CD14-positive monocyte (primary cell): ENCODE results near the gene CACNA1B. TPM values are rescaled to one million over a fixed set of nuclear protein-coding genes. Genes with fewer than 3 reads are reported as not detected.

Source experiments
- DNase-seq, 3 donors: peaks; one replicate each; pipeline ENCODE4 v3.0.0-alpha.2; 2011 to 2022
- H2AFZ ChIP-seq: 2 replicates; pipeline ENCODE4 v1.6.0; 2012; ENCODE audit warnings: mild to moderate bottlenecking, low read depth, low read length, inconsistent platforms; ENCODE audit not compliant: insufficient read depth, poor library complexity, severe bottlenecking
- H3K27ac ChIP-seq, 2 donors: 1 replicate in 1 of 2; 2 replicates in 1 of 2; pipeline ENCODE4 v1.5.1; 2012 to 2013; ENCODE audit warnings: low read length in 2 of 2, control low read depth in 1 of 2, inconsistent platforms in 1 of 2, low read depth in 1 of 2, mild to moderate bottlenecking in 1 of 2
- H3K27me3 ChIP-seq, 2 donors: one replicate each; pipeline versions ENCODE4 v1.6.0 to v1.6.1; 2011 to 2013; ENCODE audit warnings: low read length in 2 of 2; ENCODE audit not compliant: control insufficient read depth in 2 of 2, insufficient read depth in 2 of 2
- H3K36me3 ChIP-seq, 2 donors: replicated peaks in 1 of 2; 1 replicate in 1 of 2; 2 replicates in 1 of 2; pipeline versions ENCODE4 v1.5.1 to v1.6.1; 2012 to 2013; ENCODE audit warnings: low read length in 2 of 2, control low read depth in 1 of 2, inconsistent platforms in 1 of 2, mild to moderate bottlenecking in 1 of 2; ENCODE audit not compliant: insufficient read depth in 2 of 2, control insufficient read depth in 1 of 2
- H3K4me1 ChIP-seq, 2 donors: 1 replicate in 1 of 2; 2 replicates in 1 of 2; pipeline versions ENCODE4 v1.5.1 to v1.6.1; 2012 to 2013; ENCODE audit warnings: low read length in 2 of 2, control low read depth in 1 of 2, inconsistent platforms in 1 of 2, mild to moderate bottlenecking in 1 of 2, moderate library complexity in 1 of 2; ENCODE audit not compliant: insufficient read depth in 2 of 2, control insufficient read depth in 1 of 2
- H3K4me2 ChIP-seq: replicated peaks from 2 replicates; pipeline ENCODE3; 2012; ENCODE audit warnings: low read length, moderate library complexity, mild to moderate bottlenecking; ENCODE audit not compliant: poor library complexity, severe bottlenecking; ENCODE audit errors: extremely low read depth
- H3K4me3 ChIP-seq, 3 experiments: fragments of 200-600 bp in 1 of 3; sonication (generic) in 1 of 3; replicated peaks in 1 of 3; 1 replicate in 2 of 3; 2 replicates in 1 of 3; pipeline ENCODE4 v1.5.1; 2011 to 2013; ENCODE audit warnings: low read length in 3 of 3, mild to moderate bottlenecking in 3 of 3, control low read depth in 2 of 3, low read depth in 2 of 3, inconsistent platforms in 1 of 3, moderate library complexity in 1 of 3
- H3K79me2 ChIP-seq: 2 replicates; pipeline ENCODE4 v1.6.0; 2012; ENCODE audit warnings: mild to moderate bottlenecking, control low read depth, inconsistent platforms, low read length, moderate library complexity; ENCODE audit not compliant: insufficient read depth
- H3K9ac ChIP-seq: 2 replicates; pipeline ENCODE4 v1.6.0; 2017; ENCODE audit warnings: low read length, mild to moderate bottlenecking; ENCODE audit not compliant: insufficient read depth, poor library complexity, severe bottlenecking
- H3K9me3 ChIP-seq, 2 donors: replicated peaks in 1 of 2; 1 replicate in 1 of 2; 2 replicates in 1 of 2; pipeline versions ENCODE4 v1.5.1 to v1.6.1; 2012 to 2013; ENCODE audit warnings: low read length in 2 of 2, control low read depth in 1 of 2; ENCODE audit not compliant: control insufficient read depth in 1 of 2, insufficient read depth in 1 of 2
- H4K20me1 ChIP-seq: 2 replicates; pipeline ENCODE4 v1.6.0; 2012; ENCODE audit warnings: mild to moderate bottlenecking, low read length, control low read depth, moderate library complexity; ENCODE audit not compliant: insufficient read depth
- H3K27ac Mint-ChIP-seq, 7 donors: one replicate each; pipeline ENCODE4 v1.8.0; 2020; ENCODE audit warnings: mild to moderate bottlenecking in 7 of 7, mixed read lengths in 7 of 7, moderate library complexity in 6 of 7, inconsistent platforms in 2 of 7
- H3K27me3 Mint-ChIP-seq, 3 donors: one replicate each; pipeline ENCODE4 v1.8.0; 2021 to 2022; ENCODE audit warnings: low read depth in 3 of 3, mild to moderate bottlenecking in 3 of 3, mixed read lengths in 3 of 3, moderate library complexity in 3 of 3, inconsistent platforms in 1 of 3
- H3K36me3 Mint-ChIP-seq, 2 donors: one replicate each; pipeline ENCODE4 v1.8.0; 2020; ENCODE audit warnings: mixed read lengths in 2 of 2, inconsistent platforms in 1 of 2, mild to moderate bottlenecking in 1 of 2
- H3K4me1 Mint-ChIP-seq: one replicate; pipeline ENCODE4 v1.8.0; 2020; ENCODE audit warnings: mild to moderate bottlenecking, mixed read lengths
- H3K4me3 Mint-ChIP-seq, 2 donors: one replicate each; pipeline ENCODE4 v1.8.0; 2020; ENCODE audit warnings: mild to moderate bottlenecking in 2 of 2, mixed read lengths in 2 of 2, moderate library complexity in 1 of 2
- H3K9me3 Mint-ChIP-seq, 7 donors: one replicate each; pipeline ENCODE4 v1.8.0; 2020 to 2022; ENCODE audit warnings: mixed read lengths in 7 of 7, mild to moderate bottlenecking in 6 of 7, moderate library complexity in 6 of 7, inconsistent platforms in 2 of 7
- WGBS: methylation state at CpG from one replicate; pipeline ENCODE4 v1.1.5; 2013; ENCODE audit warnings: missing lambda C conversion rate; ENCODE audit not compliant: insufficient coverage; 5-methylcytosine and 5-hydroxymethylcytosine counted together
- intact Hi-C, 2 donors: fragments of 100-400 bp; cut with micrococcal nuclease; formaldehyde crosslinking; loops; one replicate each; pipeline versions ENCODE4 v1.15.0 to v1.15.1; 2023
- polyA plus RNA-seq, 3 donors: library from polyadenylated mRNA; depleted of rRNA in 1 of 3; unstranded in 2 of 3; stranded (reverse) in 1 of 3; fragments of 300-500 nt in 2 of 3; fragments of >200 nt in 1 of 3; fragmentation: Illumina TruSeq in 2 of 3; gene quantifications; 1 replicate in 2 of 3; 2 replicates in 1 of 3; pipeline ENCODE4 v1.2.3, GENCODE V29; 2012 to 2021
- TF ChIP-seq, protein P1 (sequence below): fragments of 200-600 bp; IDR thresholded peaks from one replicate; pipeline ENCODE4 v1.8.0; 2022; ENCODE audit warnings: antibody characterized with exemption, mild to moderate bottlenecking

The CACNA1B gene
- polyA plus RNA-seq, 3 donors = not detected

DNA sequence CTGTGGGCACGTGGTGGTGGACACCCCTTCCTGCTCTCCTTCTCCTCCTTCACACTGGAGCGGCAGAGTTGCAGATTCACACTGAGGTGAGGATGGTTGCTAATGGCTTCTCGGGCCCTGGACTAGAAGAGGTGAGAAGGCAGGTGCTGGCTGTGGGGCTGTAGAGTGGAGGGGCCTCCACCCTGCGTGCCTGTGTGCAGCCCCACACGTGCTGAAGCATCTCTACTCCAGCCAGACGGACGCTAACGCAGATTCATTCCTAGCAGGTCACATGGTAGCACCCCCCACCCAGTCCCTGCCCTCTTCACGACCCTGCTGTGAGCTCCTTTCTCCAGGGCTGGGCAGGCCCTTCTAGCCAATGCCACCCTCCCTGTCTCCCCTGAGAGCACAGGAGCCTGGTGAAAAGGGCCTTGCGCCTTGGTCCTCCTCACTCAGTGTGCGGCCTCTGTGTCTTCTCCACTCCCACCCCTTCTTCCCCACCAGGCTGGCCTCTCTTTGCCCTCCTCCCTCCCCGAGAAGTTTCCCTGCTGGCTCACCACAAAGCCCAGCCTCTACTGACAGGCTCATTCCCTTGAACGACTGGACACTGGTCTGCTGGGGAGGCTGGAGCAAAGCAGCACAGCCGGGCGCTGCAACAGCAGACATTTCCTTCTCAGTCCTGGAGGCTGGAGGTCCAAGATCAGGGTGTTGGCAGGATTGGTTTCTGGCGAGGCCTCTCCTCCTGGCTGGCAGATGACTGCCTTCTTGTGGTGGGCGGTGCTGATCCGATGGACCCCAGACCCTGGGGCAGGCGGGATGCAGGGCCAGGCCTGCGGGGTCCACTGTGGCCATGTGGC, 14.2 kb downstream of the CACNA1B start:
- no peaks in the 10 kb centered on the region for H4K20me1 ChIP-seq
- 84% methylated on average over 15 of the region's 20 CpGs for WGBS
- Mint-ChIP-seq H3K27me3 (peaks cover 0 to 6% (median 4%) of the 10 kb centered on the region in 3 donors), H3K36me3 (no peaks in the 10 kb centered on the region), H3K9me3 (no peaks in the 10 kb centered on the region), H3K4me3 (no peak overlapping the region), H3K27ac (no peak overlapping the region), H3K4me1 (no peaks in the 10 kb centered on the region)
- no peak overlapping the region for H3K4me2 ChIP-seq
- TF ChIP-seq, protein P1, sequence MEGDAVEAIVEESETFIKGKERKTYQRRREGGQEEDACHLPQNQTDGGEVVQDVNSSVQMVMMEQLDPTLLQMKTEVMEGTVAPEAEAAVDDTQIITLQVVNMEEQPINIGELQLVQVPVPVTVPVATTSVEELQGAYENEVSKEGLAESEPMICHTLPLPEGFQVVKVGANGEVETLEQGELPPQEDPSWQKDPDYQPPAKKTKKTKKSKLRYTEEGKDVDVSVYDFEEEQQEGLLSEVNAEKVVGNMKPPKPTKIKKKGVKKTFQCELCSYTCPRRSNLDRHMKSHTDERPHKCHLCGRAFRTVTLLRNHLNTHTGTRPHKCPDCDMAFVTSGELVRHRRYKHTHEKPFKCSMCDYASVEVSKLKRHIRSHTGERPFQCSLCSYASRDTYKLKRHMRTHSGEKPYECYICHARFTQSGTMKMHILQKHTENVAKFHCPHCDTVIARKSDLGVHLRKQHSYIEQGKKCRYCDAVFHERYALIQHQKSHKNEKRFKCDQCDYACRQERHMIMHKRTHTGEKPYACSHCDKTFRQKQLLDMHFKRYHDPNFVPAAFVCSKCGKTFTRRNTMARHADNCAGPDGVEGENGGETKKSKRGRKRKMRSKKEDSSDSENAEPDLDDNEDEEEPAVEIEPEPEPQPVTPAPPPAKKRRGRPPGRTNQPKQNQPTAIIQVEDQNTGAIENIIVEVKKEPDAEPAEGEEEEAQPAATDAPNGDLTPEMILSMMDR = no peak
- H3K9me3 ChIP-seq = no peaks in the 10 kb centered on the region
- no peak overlapping the region for H2AFZ ChIP-seq
- no peaks in the 10 kb centered on the region for H3K27me3 ChIP-seq
- no peak overlapping the region for H3K27ac ChIP-seq
- H3K4me1 ChIP-seq = no peaks in the 10 kb centered on the region
- no peak for DNase-seq
- no peak overlapping the region for H3K9ac ChIP-seq
- no peaks in the 10 kb centered on the region for H3K36me3 ChIP-seq
- intact Hi-C loops = no loop called here
- H3K4me3 ChIP-seq = no peak overlapping the region
- no peaks in the 10 kb centered on the region for H3K79me2 ChIP-seq

DNA sequence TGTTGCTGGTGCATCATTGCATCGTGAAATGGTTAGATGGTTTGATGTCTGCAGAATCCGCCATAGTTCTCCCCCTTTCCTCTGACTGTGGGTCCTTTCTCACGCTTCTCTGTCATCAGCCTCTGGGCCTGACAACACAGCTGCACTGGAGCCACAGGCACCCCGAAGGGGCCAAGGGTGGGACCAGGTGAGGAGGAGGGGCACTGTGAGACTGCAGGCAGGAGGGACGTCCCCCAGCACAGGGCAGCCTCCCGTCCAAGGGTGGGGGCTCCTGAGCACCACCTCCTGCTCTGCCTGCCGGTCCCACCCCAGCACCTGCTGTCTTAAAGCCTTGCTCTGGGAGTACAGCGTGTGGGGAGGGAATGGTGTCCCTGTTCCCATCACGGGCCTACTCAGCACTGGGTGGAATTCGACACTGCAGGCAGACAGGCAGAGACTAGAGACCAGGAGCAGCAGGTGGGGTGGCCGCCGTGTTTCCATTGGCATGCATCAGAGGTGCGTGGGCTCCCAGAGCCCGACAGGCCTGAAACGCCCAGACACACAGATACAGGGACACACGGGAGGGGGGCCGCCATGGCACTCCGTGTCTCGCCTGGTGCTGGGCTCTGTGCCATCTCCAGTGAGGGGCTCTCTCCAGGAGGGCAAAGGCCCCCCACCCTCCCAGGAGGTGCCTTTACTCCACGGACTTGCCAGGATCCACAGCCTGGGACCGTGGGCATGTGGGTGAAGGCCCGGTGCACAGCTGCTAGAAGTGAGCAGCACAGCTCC, 15.0 kb downstream of the CACNA1B start:
- Mint-ChIP-seq H3K36me3 (no peaks in the 10 kb centered on the region), H3K4me1 (no peaks in the 10 kb centered on the region), H3K4me3 (no peak overlapping the region), H3K27ac (no peak overlapping the region), H3K9me3 (no peaks in the 10 kb centered on the region), H3K27me3 (peaks cover 0 to 6% (median 4%) of the 10 kb centered on the region in 3 donors)
- no peak overlapping the region for H2AFZ ChIP-seq
- no peaks in the 10 kb centered on the region for H3K79me2 ChIP-seq
- no peaks in the 10 kb centered on the region for H3K4me1 ChIP-seq
- no peaks in the 10 kb centered on the region for H3K9me3 ChIP-seq
- H3K27ac ChIP-seq = no peak overlapping the region
- TF ChIP-seq, protein P1 = no peak
- intact Hi-C loops = no loop called here
- no peak overlapping the region for H3K4me2 ChIP-seq
- no peak overlapping the region for H3K4me3 ChIP-seq
- H3K9ac ChIP-seq = no peak overlapping the region
- H3K36me3 ChIP-seq = no peaks in the 10 kb centered on the region
- H4K20me1 ChIP-seq = no peaks in the 10 kb centered on the region
- H3K27me3 ChIP-seq = no peaks in the 10 kb centered on the region
- no peak for DNase-seq
- 87% methylated on average over 16 of the region's 22 CpGs for WGBS
